HFFc6 (cell line): Measurements from ENCODE around the gene PTAR1. TPM values are rescaled to one million over a fixed set of nuclear protein-coding genes. Genes with fewer than 3 reads are reported as not detected.

ENCODE experiments used
- DNase-seq: peaks from one replicate; pipeline ENCODE4 v3.0.0-alpha.2; 2018
- H3K27ac Mint-ChIP-seq: 2 replicates; pipeline ENCODE4 v1.8.0; 2020; ENCODE audit warnings: mild to moderate bottlenecking, mixed read lengths
- H3K27me3 Mint-ChIP-seq: 2 replicates; pipeline ENCODE4 v1.8.0; 2021; ENCODE audit warnings: mild to moderate bottlenecking, moderate library complexity, mixed read lengths; ENCODE audit not compliant: insufficient read depth
- H3K36me3 Mint-ChIP-seq: 2 replicates; pipeline ENCODE4 v1.8.0; 2021; ENCODE audit warnings: low read depth, mixed read lengths
- H3K4me1 Mint-ChIP-seq: 2 replicates; pipeline ENCODE4 v1.8.0; 2020; ENCODE audit warnings: low read depth, mixed read lengths
- H3K4me3 Mint-ChIP-seq: 2 replicates; pipeline ENCODE4 v1.8.0; 2020; ENCODE audit warnings: mild to moderate bottlenecking, moderate library complexity, mixed read lengths
- H3K9me3 Mint-ChIP-seq: 2 replicates; pipeline ENCODE4 v1.8.0; 2020; ENCODE audit warnings: mild to moderate bottlenecking, mixed read lengths
- total RNA-seq, 6 experiments: library from RNA; stranded (reverse); fragmentation: NEBNext Ultra II Directional; extraction: Animal tissue kit (Norgen Biotek cat#: 25700); gene quantifications; 2 replicates in 1 of 6; 3 replicates in 5 of 6; pipeline ENCODE4 v1.2.3, GENCODE V29; 2021
- TF ChIP-seq, protein P1 (sequence below): fragments of 200-600 bp; sonication (generic); IDR thresholded peaks from 2 replicates; pipeline ENCODE4 v1.5.0; 2021; ENCODE audit warnings: antibody characterized with exemption, mild to moderate bottlenecking

The PTAR1 gene
- total RNA-seq, 6 experiments from 2014 or later = 49.8 to 61.3 (median 55.3) TPM

DNA sequence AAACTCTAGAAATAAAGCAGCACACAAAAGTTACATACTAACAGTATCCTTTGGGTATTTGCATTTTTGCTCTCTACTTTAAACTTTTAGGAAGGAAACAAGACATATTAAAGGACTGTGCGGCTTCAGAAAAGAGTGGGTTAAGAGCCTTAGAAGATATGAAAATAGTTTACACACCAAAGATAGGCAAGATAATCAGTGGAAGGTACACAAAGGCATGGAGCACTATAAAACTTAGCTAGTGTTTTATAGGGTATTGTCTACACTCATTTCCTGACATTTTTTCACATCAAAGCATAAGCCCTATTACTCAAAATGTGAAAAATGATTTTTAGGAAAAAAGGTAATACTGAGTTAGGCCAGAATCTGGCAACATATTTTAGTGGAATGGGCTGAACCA, 44.0 kb downstream of the PTAR1 start:
- peaks cover 7% of the 10 kb centered on the region for H3K4me1 Mint-ChIP-seq
- peaks cover 41% of the 10 kb centered on the region for H3K36me3 Mint-ChIP-seq
- no peak for DNase-seq
- no peak overlapping the region for H3K27ac Mint-ChIP-seq
- H3K4me3 Mint-ChIP-seq = no peak overlapping the region
- no peaks in the 10 kb centered on the region for H3K27me3 Mint-ChIP-seq
- TF ChIP-seq, protein P1, sequence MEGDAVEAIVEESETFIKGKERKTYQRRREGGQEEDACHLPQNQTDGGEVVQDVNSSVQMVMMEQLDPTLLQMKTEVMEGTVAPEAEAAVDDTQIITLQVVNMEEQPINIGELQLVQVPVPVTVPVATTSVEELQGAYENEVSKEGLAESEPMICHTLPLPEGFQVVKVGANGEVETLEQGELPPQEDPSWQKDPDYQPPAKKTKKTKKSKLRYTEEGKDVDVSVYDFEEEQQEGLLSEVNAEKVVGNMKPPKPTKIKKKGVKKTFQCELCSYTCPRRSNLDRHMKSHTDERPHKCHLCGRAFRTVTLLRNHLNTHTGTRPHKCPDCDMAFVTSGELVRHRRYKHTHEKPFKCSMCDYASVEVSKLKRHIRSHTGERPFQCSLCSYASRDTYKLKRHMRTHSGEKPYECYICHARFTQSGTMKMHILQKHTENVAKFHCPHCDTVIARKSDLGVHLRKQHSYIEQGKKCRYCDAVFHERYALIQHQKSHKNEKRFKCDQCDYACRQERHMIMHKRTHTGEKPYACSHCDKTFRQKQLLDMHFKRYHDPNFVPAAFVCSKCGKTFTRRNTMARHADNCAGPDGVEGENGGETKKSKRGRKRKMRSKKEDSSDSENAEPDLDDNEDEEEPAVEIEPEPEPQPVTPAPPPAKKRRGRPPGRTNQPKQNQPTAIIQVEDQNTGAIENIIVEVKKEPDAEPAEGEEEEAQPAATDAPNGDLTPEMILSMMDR = no peak
- H3K9me3 Mint-ChIP-seq = no peaks in the 10 kb centered on the region

DNA sequence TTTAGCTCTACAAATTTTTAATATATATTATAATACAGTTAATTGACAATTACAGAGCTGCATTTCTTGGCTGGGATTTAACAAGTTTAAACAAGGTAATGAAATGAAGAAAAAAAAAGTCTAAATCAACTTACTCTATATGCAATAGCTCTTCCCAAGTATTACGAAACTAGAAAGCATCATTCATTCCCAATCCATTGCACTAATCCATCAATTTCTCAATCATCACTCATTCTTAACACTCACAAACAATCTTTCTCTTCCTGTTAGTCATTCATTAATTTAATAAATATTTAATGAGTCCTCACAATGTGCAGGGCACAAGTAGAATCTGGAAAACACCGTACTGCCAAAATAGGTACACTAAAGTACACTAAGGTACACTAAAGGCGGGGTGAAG, 44.7 kb downstream of the PTAR1 start:
- Mint-ChIP-seq H3K4me3 (no peak overlapping the region), H3K27me3 (no peaks in the 10 kb centered on the region), H3K4me1 (peaks cover 6% of the 10 kb centered on the region), H3K27ac (no peak overlapping the region), H3K9me3 (no peaks in the 10 kb centered on the region), H3K36me3 (peaks cover 37% of the 10 kb centered on the region)
- no peak for DNase-seq
- TF ChIP-seq, protein P1 = no peak

DNA sequence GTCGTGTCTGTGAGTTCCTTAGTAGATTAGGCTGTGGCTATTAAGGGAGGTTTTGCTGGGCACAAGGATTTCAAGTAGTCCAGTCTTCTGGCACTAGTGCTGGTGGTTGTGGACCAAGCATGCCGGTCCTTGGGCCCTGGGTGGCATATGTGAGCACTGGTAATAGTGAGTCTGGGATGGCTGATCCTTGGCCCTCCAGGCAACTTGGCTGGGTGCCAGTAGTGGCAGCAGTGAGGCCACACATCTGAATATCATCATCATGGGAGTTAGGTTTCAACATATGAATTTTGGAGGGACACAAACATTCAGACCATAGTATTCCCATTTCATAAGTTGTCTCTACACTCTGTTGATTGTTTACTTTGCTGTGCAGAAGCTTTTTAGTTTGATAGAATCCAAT, 62.3 kb downstream of the PTAR1 start:
- H3K9me3 Mint-ChIP-seq = peaks cover 36% of the 10 kb centered on the region
- H3K4me1 Mint-ChIP-seq = 0 out of 2 replicates have a peak, but pooled peaks cover 11% of the 10 kb centered on the region
- no peak overlapping the region for H3K27ac Mint-ChIP-seq
- no peak overlapping the region for H3K4me3 Mint-ChIP-seq
- peaks cover 27% of the 10 kb centered on the region for H3K36me3 Mint-ChIP-seq
- DNase-seq = no peak
- TF ChIP-seq, protein P1 = no peak
- peaks cover 1% of the 10 kb centered on the region; the same call in 1 of the 2 replicates for H3K27me3 Mint-ChIP-seq

DNA sequence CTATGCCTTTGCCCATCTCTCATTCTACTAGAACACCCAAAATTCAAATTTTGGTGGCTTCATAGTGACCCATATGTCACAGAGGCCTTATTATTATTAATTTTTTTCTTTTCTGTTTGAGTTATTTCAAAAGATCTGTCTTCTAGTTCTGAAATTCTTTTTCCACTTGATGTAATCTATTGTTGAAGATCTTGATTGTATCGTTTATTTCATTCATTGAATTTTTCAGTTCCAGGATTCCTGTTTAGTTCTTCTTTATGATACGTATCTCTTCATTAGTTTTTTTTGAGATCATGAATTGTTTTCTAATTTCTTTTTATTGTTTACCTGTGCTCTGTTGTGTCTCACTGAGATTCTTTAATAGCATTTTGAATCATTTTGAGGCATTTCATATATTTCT, 63.0 kb downstream of the PTAR1 start:
- Mint-ChIP-seq H3K36me3 (peaks cover 25% of the 10 kb centered on the region), H3K9me3 (peaks cover 29% of the 10 kb centered on the region)
- TF ChIP-seq, protein P1 = no peak

DNA sequence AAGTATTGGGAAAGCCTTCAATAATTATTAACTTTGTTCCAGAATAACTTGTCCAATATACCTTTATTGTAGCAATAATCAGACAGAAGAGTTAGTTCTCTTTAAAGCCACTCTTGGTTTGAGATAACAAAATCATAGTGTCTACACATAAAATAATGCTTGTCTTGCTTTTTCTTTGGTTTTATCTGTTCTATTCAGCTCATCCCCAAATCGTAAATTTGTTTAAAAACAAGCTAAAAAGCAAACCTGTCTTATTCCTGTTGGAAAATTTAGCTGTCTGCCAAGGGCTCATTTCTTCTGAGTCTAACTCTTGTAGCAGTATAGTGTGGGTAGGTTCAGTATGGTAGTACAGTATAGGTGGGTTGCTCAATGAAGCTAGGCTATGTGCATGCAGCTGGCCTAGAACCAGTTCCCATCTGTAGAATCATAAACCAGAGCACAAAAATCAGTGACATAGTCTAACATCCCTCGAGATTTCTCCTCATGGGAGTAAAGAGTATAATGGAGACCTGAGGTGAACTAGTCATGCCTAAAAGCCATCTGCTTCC, 69.7 kb downstream of the PTAR1 start:
- TF ChIP-seq, protein P1 = no peak
- H3K27me3 Mint-ChIP-seq = peaks cover 1% of the 10 kb centered on the region; the same call in 1 of the 2 replicates
- no peaks in the 10 kb centered on the region for H3K4me1 Mint-ChIP-seq
- H3K27ac Mint-ChIP-seq = no peak overlapping the region
- H3K9me3 Mint-ChIP-seq = no peaks in the 10 kb centered on the region; the same call in 1 of the 2 replicates
- H3K36me3 Mint-ChIP-seq = no peaks in the 10 kb centered on the region; the same call in 1 of the 2 replicates
- H3K4me3 Mint-ChIP-seq = no peak overlapping the region
- DNase-seq = no peak

More for the DNA sequence above, 63.0 kb downstream of the PTAR1 start:
- H3K4me3 Mint-ChIP-seq = no peak overlapping the region
- no peak for DNase-seq
- H3K27ac Mint-ChIP-seq = no peak overlapping the region
- H3K27me3 Mint-ChIP-seq = peaks cover 1% of the 10 kb centered on the region; the same call in 1 of the 2 replicates
- H3K4me1 Mint-ChIP-seq = 0 out of 2 replicates have a peak, but pooled peaks cover 11% of the 10 kb centered on the region
